ENCODE data around the gene EXD3.
"Not testable (repeated sequence)": the region's sequence is repeated elsewhere in the genome, so short reads cannot be mapped to it uniquely, and the experiment has no call there.

Gene EXD3

GRCh38 chr9:137458194-137459151 is 35.5 kb upstream of the EXD3 start:
- peak; percentile 36 to 66 for DNase-seq

GRCh38 chr9:137457406-137458193 is 34.6 kb upstream of the EXD3 start:
- DNase-seq = no peak

- no peak for DNase-seq
Observed at GRCh38 chr9:137456864-137457405, 34.0 kb upstream of the EXD3 start.

GRCh38 chr9:137456061-137456863 is 33.3 kb upstream of the EXD3 start:
- DNase-seq = no peak

GRCh38 chr9:137455359-137455991 is 32.5 kb upstream of the EXD3 start:
- no peak for DNase-seq

- DNase-seq = no peak
Observed at GRCh38 chr9:137454597-137455358, 31.8 kb upstream of the EXD3 start.

GRCh38 chr9:137454145-137454596 is 31.2 kb upstream of the EXD3 start:
- DNase-seq = no peak

GRCh38 chr9:137453643-137454081 is 30.7 kb upstream of the EXD3 start:
- DNase-seq = no peak

GRCh38 chr9:137452761-137453642 is 30.0 kb upstream of the EXD3 start:
- DNase-seq = no peak

GRCh38 chr9:137452006-137452760 is 29.2 kb upstream of the EXD3 start:
- DNase-seq = no peak

GRCh38 chr9:137451264-137452005 is 28.5 kb upstream of the EXD3 start:
- not testable (repeated sequence) for DNase-seq

- not testable (repeated sequence) for DNase-seq
Observed at GRCh38 chr9:137450539-137451222, 27.7 kb upstream of the EXD3 start.

- DNase-seq = no peak
Observed at GRCh38 chr9:137449931-137450538, 27.1 kb upstream of the EXD3 start.

GRCh38 chr9:137449081-137449844 is 26.3 kb upstream of the EXD3 start:
- no peak for DNase-seq

GRCh38 chr9:137448602-137448962 is 25.6 kb upstream of the EXD3 start:
- DNase-seq = no peak

GRCh38 chr9:137447722-137448601 is 25.0 kb upstream of the EXD3 start:
- no peak for DNase-seq

All from NCI-H446 (cell line).